ENCODE data around the gene GPR146.
A peak's percentile ranks its signal among the peaks of the same experiment; 100 is the strongest.

GPR146 gene

GRCh38 chr7:1020849-1021251, 23.5 kb upstream of the GPR146 start:
- H3K36me3 ChIP-seq (ENCODE audit: control insufficient read depth, insufficient read depth, low read length): peaks cover 25% of the 10 kb centered on the region
- H3K9me3 ChIP-seq (ENCODE audit: control insufficient read depth, low read length): no peaks in the 10 kb centered on the region
- H3K4me1 ChIP-seq (ENCODE audit: control insufficient read depth, insufficient read depth, low read length, poor library complexity, severe bottlenecking): no peaks in the 10 kb centered on the region
- no peak overlapping the region for H3K4me3 ChIP-seq (ENCODE audit: extremely low read depth, insufficient read depth, low read length, poor library complexity, severe bottlenecking)
- 86 to 95% methylated on average over 7 of the region's 7 CpGs for WGBS, 2 experiments (ENCODE audit: insufficient coverage in 2 of 2)
- no peak overlapping the region for H3K27ac ChIP-seq (ENCODE audit: low read depth, low read length, severe bottlenecking)

GRCh38 chr7:1021366-1021765, 23.0 kb upstream of the GPR146 start:
- H3K4me1 ChIP-seq (ENCODE audit: control insufficient read depth, insufficient read depth, low read length, poor library complexity, severe bottlenecking): peaks cover 2% of the 10 kb centered on the region
- 97 to 99% methylated on average over 4 to 7 of the region's 7 CpGs for whole genome bisulfite sequencing, 2 experiments (ENCODE audit: insufficient coverage in 2 of 2)
- no peak overlapping the region for H3K27ac ChIP-seq (ENCODE audit: low read depth, low read length, severe bottlenecking)
- peaks cover 30% of the 10 kb centered on the region for H3K36me3 ChIP-seq (ENCODE audit: control insufficient read depth, insufficient read depth, low read length)
- no peak overlapping the region for H3K4me3 ChIP-seq (ENCODE audit: extremely low read depth, insufficient read depth, low read length, poor library complexity, severe bottlenecking)
- no peaks in the 10 kb centered on the region for H3K9me3 ChIP-seq (ENCODE audit: control insufficient read depth, low read length)

GRCh38 chr7:1021931-1022330, 22.4 kb upstream of the GPR146 start:
- 92 to 95% methylated on average over 23 to 25 of the region's 25 CpGs for WGBS, 2 experiments (ENCODE audit: insufficient coverage in 2 of 2)
- no peaks in the 10 kb centered on the region for H3K9me3 ChIP-seq (ENCODE audit: control insufficient read depth, low read length)
- no peak overlapping the region for H3K27ac ChIP-seq (ENCODE audit: low read depth, low read length, severe bottlenecking)
- H3K4me1 ChIP-seq (ENCODE audit: control insufficient read depth, insufficient read depth, low read length, poor library complexity, severe bottlenecking): peaks cover 3% of the 10 kb centered on the region
- peaks cover 30% of the 10 kb centered on the region for H3K36me3 ChIP-seq (ENCODE audit: control insufficient read depth, insufficient read depth, low read length)
- H3K4me3 ChIP-seq (ENCODE audit: extremely low read depth, insufficient read depth, low read length, poor library complexity, severe bottlenecking): no peak overlapping the region

- WGBS, 2 experiments (ENCODE audit: insufficient coverage in 2 of 2): 95 to 100% methylated on average over 17 of the region's 17 CpGs
- Histone ChIP-seq H3K4me1 (ENCODE audit: control insufficient read depth, insufficient read depth, low read length, poor library complexity, severe bottlenecking) (peaks cover 3% of the 10 kb centered on the region), H3K36me3 (ENCODE audit: control insufficient read depth, insufficient read depth, low read length) (peaks cover 30% of the 10 kb centered on the region), H3K9me3 (ENCODE audit: control insufficient read depth, low read length) (no peaks in the 10 kb centered on the region), H3K27ac (ENCODE audit: low read depth, low read length, severe bottlenecking) (no peak overlapping the region), H3K4me3 (ENCODE audit: extremely low read depth, insufficient read depth, low read length, poor library complexity, severe bottlenecking) (no peak overlapping the region)
Observed at GRCh38 chr7:1022356-1022755, 22.0 kb upstream of the GPR146 start.

GRCh38 chr7:1022801-1023465, 21.4 kb upstream of the GPR146 start:
- H3K36me3 ChIP-seq (ENCODE audit: control insufficient read depth, insufficient read depth, low read length): peaks cover 30% of the 10 kb centered on the region
- WGBS, 2 experiments (ENCODE audit: insufficient coverage in 2 of 2): 95% methylated on average over 42 to 45 of the region's 45 CpGs
- peaks cover 3% of the 10 kb centered on the region for H3K4me1 ChIP-seq (ENCODE audit: control insufficient read depth, insufficient read depth, low read length, poor library complexity, severe bottlenecking)
- H3K4me3 ChIP-seq (ENCODE audit: extremely low read depth, insufficient read depth, low read length, poor library complexity, severe bottlenecking): no peak overlapping the region
- no peak overlapping the region for H3K27ac ChIP-seq (ENCODE audit: low read depth, low read length, severe bottlenecking)
- no peaks in the 10 kb centered on the region for H3K9me3 ChIP-seq (ENCODE audit: control insufficient read depth, low read length)

GRCh38 chr7:1024331-1024841, 20.0 kb upstream of the GPR146 start:
- no peak overlapping the region for H3K4me3 ChIP-seq (ENCODE audit: extremely low read depth, insufficient read depth, low read length, poor library complexity, severe bottlenecking)
- 91 to 96% methylated on average over 10 to 13 of the region's 15 CpGs for WGBS, 2 experiments (ENCODE audit: insufficient coverage in 2 of 2)
- peaks cover 8% of the 10 kb centered on the region for H3K4me1 ChIP-seq (ENCODE audit: control insufficient read depth, insufficient read depth, low read length, poor library complexity, severe bottlenecking)
- no peak overlapping the region for H3K27ac ChIP-seq (ENCODE audit: low read depth, low read length, severe bottlenecking)
- H3K36me3 ChIP-seq (ENCODE audit: control insufficient read depth, insufficient read depth, low read length): peaks cover 30% of the 10 kb centered on the region
- H3K9me3 ChIP-seq (ENCODE audit: control insufficient read depth, low read length): no peaks in the 10 kb centered on the region

- H3K36me3 ChIP-seq (ENCODE audit: control insufficient read depth, insufficient read depth, low read length): peaks cover 30% of the 10 kb centered on the region
- no peak overlapping the region for H3K27ac ChIP-seq (ENCODE audit: low read depth, low read length, severe bottlenecking)
- H3K4me3 ChIP-seq (ENCODE audit: extremely low read depth, insufficient read depth, low read length, poor library complexity, severe bottlenecking): no peak overlapping the region
- peaks cover 9% of the 10 kb centered on the region for H3K4me1 ChIP-seq (ENCODE audit: control insufficient read depth, insufficient read depth, low read length, poor library complexity, severe bottlenecking)
- 94 to 95% methylated on average over 25 of the region's 25 CpGs for WGBS, 2 experiments (ENCODE audit: insufficient coverage in 2 of 2)
- H3K9me3 ChIP-seq (ENCODE audit: control insufficient read depth, low read length): no peaks in the 10 kb centered on the region
Observed at GRCh38 chr7:1024876-1025742, 19.2 kb upstream of the GPR146 start.

- WGBS, 2 experiments (ENCODE audit: insufficient coverage in 2 of 2): 92 to 96% methylated on average over 30 to 31 of the region's 31 CpGs
- Histone ChIP-seq H3K4me3 (ENCODE audit: extremely low read depth, insufficient read depth, low read length, poor library complexity, severe bottlenecking) (no peak overlapping the region), H3K4me1 (ENCODE audit: control insufficient read depth, insufficient read depth, low read length, poor library complexity, severe bottlenecking) (peaks cover 9% of the 10 kb centered on the region), H3K27ac (ENCODE audit: low read depth, low read length, severe bottlenecking) (no peak overlapping the region), H3K36me3 (ENCODE audit: control insufficient read depth, insufficient read depth, low read length) (peaks cover 26% of the 10 kb centered on the region), H3K9me3 (ENCODE audit: control insufficient read depth, low read length) (no peaks in the 10 kb centered on the region)
Observed at GRCh38 chr7:1025743-1026581, 18.4 kb upstream of the GPR146 start.

- Histone ChIP-seq H3K36me3 (ENCODE audit: control insufficient read depth, insufficient read depth, low read length) (peaks cover 19% of the 10 kb centered on the region), H3K9me3 (ENCODE audit: control insufficient read depth, low read length) (no peaks in the 10 kb centered on the region), H3K4me1 (ENCODE audit: control insufficient read depth, insufficient read depth, low read length, poor library complexity, severe bottlenecking) (peaks cover 9% of the 10 kb centered on the region), H3K4me3 (ENCODE audit: extremely low read depth, insufficient read depth, low read length, poor library complexity, severe bottlenecking) (peak overlapping the region; percentile 65), H3K27ac (ENCODE audit: low read depth, low read length, severe bottlenecking) (no peak overlapping the region)
- 95 to 97% methylated on average over 18 to 19 of the region's 20 CpGs for WGBS, 2 experiments (ENCODE audit: insufficient coverage in 2 of 2)
Observed at GRCh38 chr7:1026721-1027161, 17.6 kb upstream of the GPR146 start.

All from mesodermal cell (in vitro differentiated cells).